ENCODE data around the gene SAMHD1. TPM values are rescaled to one million over a fixed set of nuclear protein-coding genes. Genes with fewer than 3 reads are reported as not detected.
"Not testable (repeated sequence)": the region's sequence is repeated elsewhere in the genome, so short reads cannot be mapped to it uniquely, and the experiment has no call there.

SAMHD1 gene
- total RNA-seq, 3 donors from 2014 or later (not counting 1 experiment from before 2014, with no cell fraction given) = 237 to 279 (median 270) TPM

- peak in 1 of 2 donors; percentile 66 for DNase-seq
Measured at GRCh38 chr20:36967636-36968035, 16.1 kb upstream of the SAMHD1 start.

DNA sequence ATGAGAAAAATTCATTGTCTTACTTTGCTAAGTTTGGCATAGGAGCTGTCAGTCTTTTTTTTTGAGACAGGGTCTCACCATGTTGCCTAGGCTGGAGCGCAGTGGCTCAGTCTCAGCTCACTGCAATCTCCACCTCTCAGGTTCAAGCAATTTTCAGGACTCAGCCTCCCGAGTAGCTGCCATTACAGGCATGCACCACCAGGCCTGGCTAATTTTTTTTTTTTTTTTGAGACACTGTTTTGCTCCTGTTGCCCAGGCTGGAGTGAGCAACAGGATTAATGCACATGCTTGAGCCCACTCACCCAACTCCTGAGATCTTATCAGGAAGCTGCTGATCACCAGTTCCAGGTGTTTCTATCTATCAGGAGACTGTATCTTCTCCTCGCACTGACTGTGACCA lies 15.5 kb upstream of the SAMHD1 start:
- H3K27ac ChIP-seq (ENCODE audit: low read length); H3K4me3 Mint-ChIP-seq; H3K27me3 ChIP-seq (ENCODE audit: control insufficient read depth, insufficient read depth, low read length); ATAC-seq; H3K36me3 Mint-ChIP-seq; intact Hi-C loops (cut with micrococcal nuclease); H3K27ac Mint-ChIP-seq; H3K4me3 ChIP-seq (ENCODE audit: low read length); H3K36me3 ChIP-seq (ENCODE audit: control insufficient read depth, insufficient read depth, low read length); H3K27me3 Mint-ChIP-seq (ENCODE audit: low read depth in 2 of 2); H3K9me3 Mint-ChIP-seq: not testable (repeated sequence)
- peaks cover 27 to 38% of the 10 kb centered on the region in 2 donors for H3K4me1 Mint-ChIP-seq
- WGBS (ENCODE audit: insufficient coverage) = 95% methylated on average over 3 of the region's 3 CpGs
- H3K9me3 ChIP-seq (ENCODE audit: control insufficient read depth, insufficient read depth, low read length) = peaks cover 11% of the 10 kb centered on the region
- peak in 1 of 2 donors; percentile 5 for DNase-seq
- peaks cover 28% of the 10 kb centered on the region for H3K4me1 ChIP-seq (ENCODE audit: control insufficient read depth, insufficient read depth, low read length)

More at GRCh38 chr20:36967636-36968035, 16.1 kb upstream of the SAMHD1 start:
- no peak for ATAC-seq
- Mint-ChIP-seq H3K9me3 (no peaks in the 10 kb centered on the region), H3K4me3 (no peak overlapping the region), H3K27ac (peak overlapping the region in 1 of 2 donors; percentile 5), H3K36me3 (no peaks in the 10 kb centered on the region), H3K4me1 (peaks cover 27 to 38% of the 10 kb centered on the region in 2 donors), H3K27me3 (ENCODE audit: low read depth in 2 of 2) (no peaks in the 10 kb centered on the region)
- Histone ChIP-seq H3K4me3 (ENCODE audit: low read length) (no peak overlapping the region), H3K9me3 (ENCODE audit: control insufficient read depth, insufficient read depth, low read length) (peaks cover 4% of the 10 kb centered on the region), H3K27me3 (ENCODE audit: control insufficient read depth, insufficient read depth, low read length) (no peaks in the 10 kb centered on the region), H3K4me1 (ENCODE audit: control insufficient read depth, insufficient read depth, low read length) (peaks cover 25% of the 10 kb centered on the region), H3K36me3 (ENCODE audit: control insufficient read depth, insufficient read depth, low read length) (no peaks in the 10 kb centered on the region), H3K27ac (ENCODE audit: low read length) (no peak overlapping the region)
- intact Hi-C loops (cut with micrococcal nuclease) = no loop called here
- WGBS (ENCODE audit: insufficient coverage) = 84% methylated on average over 5 of the region's 5 CpGs
- TF ChIP-seq CTCF (IDR thresholded peaks at IDR 0.05) = no peak

DNA sequence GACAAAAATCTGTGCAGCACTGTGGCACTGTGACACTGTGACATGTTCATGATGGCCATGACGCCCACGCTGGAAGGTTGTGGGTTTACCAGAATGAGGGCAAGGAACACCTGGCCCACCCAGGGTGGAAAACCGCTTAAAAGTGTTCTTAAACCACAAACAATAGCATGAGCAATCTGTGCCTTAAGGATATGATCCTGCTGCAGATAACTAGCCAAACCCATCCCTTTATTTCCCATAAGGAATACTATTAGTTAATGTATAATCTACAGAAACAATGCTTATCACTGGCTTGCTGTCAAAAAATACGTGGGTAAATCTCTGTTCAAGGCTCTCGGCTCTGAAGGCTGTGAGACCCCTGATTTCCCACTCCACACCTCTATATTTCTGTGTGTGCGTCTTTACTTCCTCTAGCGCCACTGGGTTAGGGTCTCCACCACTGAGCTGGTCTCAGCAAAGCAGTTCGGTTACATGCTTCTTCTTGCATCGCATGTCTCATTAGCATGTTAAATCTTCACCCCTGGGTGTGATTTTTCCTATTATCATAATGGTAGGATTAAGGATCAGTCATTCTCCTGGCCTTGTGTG lies 10.9 kb upstream of the SAMHD1 start:
- H3K4me3 Mint-ChIP-seq; H3K36me3 ChIP-seq (ENCODE audit: control insufficient read depth, insufficient read depth, low read length); H3K9me3 Mint-ChIP-seq; H3K4me3 ChIP-seq (ENCODE audit: low read length); H3K27me3 ChIP-seq (ENCODE audit: control insufficient read depth, insufficient read depth, low read length); H3K27ac ChIP-seq (ENCODE audit: low read length); ATAC-seq; H3K27ac Mint-ChIP-seq; H3K4me1 ChIP-seq (ENCODE audit: control insufficient read depth, insufficient read depth, low read length); H3K36me3 Mint-ChIP-seq; H3K27me3 Mint-ChIP-seq (ENCODE audit: low read depth in 2 of 2); intact Hi-C loops (cut with micrococcal nuclease): not testable (repeated sequence)
- H3K9me3 ChIP-seq (ENCODE audit: control insufficient read depth, insufficient read depth, low read length) = peaks cover 11% of the 10 kb centered on the region
- H3K4me1 Mint-ChIP-seq = peaks cover 7 to 13% of the 10 kb centered on the region in 2 donors
- peak in 1 of 2 donors; percentile 2 for DNase-seq
- 84% methylated on average over 9 of the region's 9 CpGs for WGBS (ENCODE audit: insufficient coverage)

GRCh38 chr20:36959242-36959641 lies 7.7 kb upstream of the SAMHD1 start:
- peaks cover 11% of the 10 kb centered on the region for H3K9me3 ChIP-seq (ENCODE audit: control insufficient read depth, insufficient read depth, low read length)
- 91% methylated on average over 4 of the region's 4 CpGs for WGBS (ENCODE audit: insufficient coverage)
- H3K9me3 Mint-ChIP-seq = no peaks in the 10 kb centered on the region
- H3K27ac ChIP-seq (ENCODE audit: low read length) = no peak overlapping the region
- no peak overlapping the region for H3K4me3 Mint-ChIP-seq
- H3K27me3 ChIP-seq (ENCODE audit: control insufficient read depth, insufficient read depth, low read length) = no peaks in the 10 kb centered on the region
- TF ChIP-seq CTCF (IDR thresholded peaks at IDR 0.05) = no peak
- H3K36me3 ChIP-seq (ENCODE audit: control insufficient read depth, insufficient read depth, low read length) = no peaks in the 10 kb centered on the region
- ATAC-seq (no peak), DNase-seq (no peak)
- H3K27me3 Mint-ChIP-seq (ENCODE audit: low read depth in 2 of 2) = no peaks in the 10 kb centered on the region
- no peak overlapping the region for H3K4me3 ChIP-seq (ENCODE audit: low read length)
- peaks cover 33% of the 10 kb centered on the region for H3K4me1 ChIP-seq (ENCODE audit: control insufficient read depth, insufficient read depth, low read length)
- H3K36me3 Mint-ChIP-seq = no peaks in the 10 kb centered on the region
- intact Hi-C loops (cut with micrococcal nuclease) = no loop called here
- H3K27ac Mint-ChIP-seq = no peak overlapping the region
- peaks cover 16 to 25% of the 10 kb centered on the region in 2 donors for H3K4me1 Mint-ChIP-seq

Measured in natural killer cell (primary cell).